GM21367 (cell line): ENCODE measurements around the gene LRIG1.

Experiments
- ATAC-seq: cut with Tn5 transposase; IDR thresholded peaks from one replicate; pipeline ENCODE4 v1.9.1; 2021; ENCODE audit not compliant: unreplicated experiment

LRIG1 gene

GRCh38 chr3:66500576-66501482 is at the start of gene LRIG1:
LRIG1 (minus strand) TSS chr3:66501022; CDS start chr3:66500407, 615 bp downstream.
- peak; percentile 96 for ATAC-seq

- no peak for ATAC-seq
Observed at GRCh38 chr3:66544619-66545429, 44.0 kb upstream of the LRIG1 start.

- no peak for ATAC-seq
Observed at GRCh38 chr3:66542153-66542552, 41.3 kb upstream of the LRIG1 start.

GRCh38 chr3:66539466-66539989 is 38.7 kb upstream of the LRIG1 start:
- ATAC-seq = no peak

GRCh38 chr3:66538390-66538789 is 37.6 kb upstream of the LRIG1 start:
- no peak for ATAC-seq

- ATAC-seq = no peak
Observed at GRCh38 chr3:66537735-66538134, 36.9 kb upstream of the LRIG1 start.

GRCh38 chr3:66536791-66537190 is 36.0 kb upstream of the LRIG1 start:
- no peak for ATAC-seq

GRCh38 chr3:66534304-66534845 is 33.6 kb upstream of the LRIG1 start:
- no peak for ATAC-seq

GRCh38 chr3:66532613-66533012 is 31.8 kb upstream of the LRIG1 start:
- no peak for ATAC-seq

- ATAC-seq = no peak
Observed at GRCh38 chr3:66532160-66532587, 31.4 kb upstream of the LRIG1 start.

- no peak for ATAC-seq
Observed at GRCh38 chr3:66531256-66531655, 30.4 kb upstream of the LRIG1 start.

GRCh38 chr3:66527246-66527645 is 26.4 kb upstream of the LRIG1 start:
- no peak for ATAC-seq

- no peak for ATAC-seq
Observed at GRCh38 chr3:66525771-66526170, 24.9 kb upstream of the LRIG1 start.

- ATAC-seq = no peak
Observed at GRCh38 chr3:66520724-66521123, 19.9 kb upstream of the LRIG1 start.

- ATAC-seq = no peak
Observed at GRCh38 chr3:66518644-66519043, 17.8 kb upstream of the LRIG1 start.

GRCh38 chr3:66518126-66518525 is 17.3 kb upstream of the LRIG1 start:
- ATAC-seq = no peak

GRCh38 chr3:66517241-66517640 is 16.4 kb upstream of the LRIG1 start:
- no peak for ATAC-seq

GRCh38 chr3:66508461-66508860 is 7.6 kb upstream of the LRIG1 start:
- no peak for ATAC-seq

GRCh38 chr3:66507423-66508260 is 6.8 kb upstream of the LRIG1 start:
- no peak for ATAC-seq

GRCh38 chr3:66506154-66506553 is 5.3 kb upstream of the LRIG1 start:
- no peak for ATAC-seq
